A673 (cell line): ENCODE data around the gene AGBL3. TPM values are rescaled to one million over a fixed set of nuclear protein-coding genes. Genes with fewer than 3 reads are reported as not detected.

Source experiments
- BruUV-seq: library from RNA; stranded (reverse); fragments of 400-500 nt; replicated peaks from 2 replicates; lab custom pipeline; 2021; lab: Mats Ljungman, UMichigan
- CTCF ChIA-PET: fragments of 300-600 bp; sonication (Branson Sonifier 250); formaldehyde crosslinking; loops from one replicate; lab custom pipeline; 2022; ENCODE audit warnings: antibody characterized with exemption; lab: Charles Lee
- POLR2A ChIA-PET: fragments of 300-600 bp; sonication (Branson Sonifier 250); formaldehyde crosslinking; loops from one replicate; lab custom pipeline; 2022; ENCODE audit warnings: antibody characterized with exemption; ENCODE audit not compliant: low non-redundant PET; lab: Charles Lee
- DNase-seq: peaks from one replicate; pipeline ENCODE4 v3.0.0-alpha.2; 2015; ENCODE audit warnings: low spot score
- H3K27ac ChIP-seq: fragments of 200-600 bp; sonication (generic); 2 replicates; pipeline ENCODE4 v1.5.1; 2016; ENCODE audit warnings: mixed run types, low read depth, mild to moderate bottlenecking, mixed read lengths, antibody characterized with exemption, low read length; ENCODE audit not compliant: poor library complexity, severe bottlenecking
- H3K27me3 ChIP-seq: fragments of 200-600 bp; sonication (generic); replicated peaks from 2 replicates; pipeline ENCODE4 v1.6.1; 2017; ENCODE audit warnings: mixed run types, low read depth, mild to moderate bottlenecking, mixed read lengths, antibody characterized with exemption, low read length; ENCODE audit not compliant: insufficient read depth, poor library complexity
- H3K36me3 ChIP-seq: fragments of 200-600 bp; sonication (generic); 2 replicates; pipeline ENCODE4 v1.6.1; 2016; ENCODE audit warnings: mixed run types, mild to moderate bottlenecking, mixed read lengths, antibody characterized with exemption, low read length; ENCODE audit not compliant: insufficient read depth, poor library complexity, severe bottlenecking
- H3K4me1 ChIP-seq: fragments of 200-600 bp; sonication (generic); 2 replicates; pipeline ENCODE4 v1.6.1; 2017; ENCODE audit warnings: mixed run types, mild to moderate bottlenecking, mixed read lengths, antibody characterized with exemption, low read length; ENCODE audit not compliant: insufficient read depth, poor library complexity, severe bottlenecking
- H3K4me3 ChIP-seq: fragments of 200-600 bp; sonication (generic); 2 replicates; pipeline ENCODE4 v1.5.1; 2016; ENCODE audit warnings: low read depth, mixed run types, mild to moderate bottlenecking, mixed read lengths, low read length; ENCODE audit not compliant: poor library complexity, severe bottlenecking
- H3K9me3 ChIP-seq: fragments of 200-600 bp; sonication (generic); 2 replicates; pipeline ENCODE4 v1.6.1; 2016; ENCODE audit warnings: mixed run types, low read depth, mild to moderate bottlenecking, mixed read lengths, antibody characterized with exemption, low read length; ENCODE audit not compliant: poor library complexity, severe bottlenecking
- EZH2 ChIP-seq: fragments of 200-600 bp; sonication (generic); IDR thresholded peaks from 2 replicates; pipeline ENCODE4 v1.6.1; 2017; ENCODE audit warnings: borderline replicate concordance, low read depth, mild to moderate bottlenecking, mixed read lengths, antibody characterized with exemption, low read length; ENCODE audit not compliant: poor library complexity, severe bottlenecking
- intact Hi-C: fragments of 100-400 bp; cut with micrococcal nuclease; formaldehyde crosslinking; loops from one replicate; pipeline ENCODE4 v1.10.0; 2022; ENCODE audit not compliant: unreplicated experiment
- total RNA-seq: library from RNA; stranded (reverse); gene quantifications from 2 replicates; pipeline ENCODE4 v1.2.3, GENCODE V29; 2021
- TF ChIP-seq, protein P1 (sequence below): fragments of 300-800, 200-600 bp; sonication (generic); conservative IDR thresholded peaks from 2 replicates; pipeline ENCODE4 v1.5.1; 2017; ENCODE audit warnings: low read depth, mild to moderate bottlenecking, antibody characterized with exemption, low read length, moderate library complexity, mixed read lengths

AGBL3 gene
- total RNA-seq, 1 experiment from 2014 or later, result 2.9 TPM

GRCh38 chr7:135076882-135077281, 90.6 kb downstream of the AGBL3 start:
- TF ChIP-seq EZH2, result no peak
- TF ChIP-seq, protein P1, sequence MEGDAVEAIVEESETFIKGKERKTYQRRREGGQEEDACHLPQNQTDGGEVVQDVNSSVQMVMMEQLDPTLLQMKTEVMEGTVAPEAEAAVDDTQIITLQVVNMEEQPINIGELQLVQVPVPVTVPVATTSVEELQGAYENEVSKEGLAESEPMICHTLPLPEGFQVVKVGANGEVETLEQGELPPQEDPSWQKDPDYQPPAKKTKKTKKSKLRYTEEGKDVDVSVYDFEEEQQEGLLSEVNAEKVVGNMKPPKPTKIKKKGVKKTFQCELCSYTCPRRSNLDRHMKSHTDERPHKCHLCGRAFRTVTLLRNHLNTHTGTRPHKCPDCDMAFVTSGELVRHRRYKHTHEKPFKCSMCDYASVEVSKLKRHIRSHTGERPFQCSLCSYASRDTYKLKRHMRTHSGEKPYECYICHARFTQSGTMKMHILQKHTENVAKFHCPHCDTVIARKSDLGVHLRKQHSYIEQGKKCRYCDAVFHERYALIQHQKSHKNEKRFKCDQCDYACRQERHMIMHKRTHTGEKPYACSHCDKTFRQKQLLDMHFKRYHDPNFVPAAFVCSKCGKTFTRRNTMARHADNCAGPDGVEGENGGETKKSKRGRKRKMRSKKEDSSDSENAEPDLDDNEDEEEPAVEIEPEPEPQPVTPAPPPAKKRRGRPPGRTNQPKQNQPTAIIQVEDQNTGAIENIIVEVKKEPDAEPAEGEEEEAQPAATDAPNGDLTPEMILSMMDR, result no peak
- no TSS peak for BruUV-seq
- Histone ChIP-seq H3K4me1 (no peaks in the 10 kb centered on the region), H3K27me3 (no peaks in the 10 kb centered on the region), H3K36me3 (no peaks in the 10 kb centered on the region), H3K27ac (no peak overlapping the region), H3K4me3 (no peak overlapping the region), H3K9me3 (no peaks in the 10 kb centered on the region)
- DNase-seq, result no peak
- intact Hi-C loops, result no loop called here
- ChIA-PET POLR2A (no interaction called here), CTCF (no interaction called here)

- TF ChIP-seq EZH2, result no peak
- TF ChIP-seq, protein P1, result no peak
- H3K36me3 ChIP-seq, result no peaks in the 10 kb centered on the region
- H3K4me1 ChIP-seq, result no peaks in the 10 kb centered on the region
- ChIA-PET POLR2A (no interaction called here), CTCF (no interaction called here)
- no peaks in the 10 kb centered on the region for H3K9me3 ChIP-seq
- no peaks in the 10 kb centered on the region for H3K27me3 ChIP-seq
- H3K27ac ChIP-seq, result no peak overlapping the region
- intact Hi-C loops, result no loop called here
- no peak for DNase-seq
- no peak overlapping the region for H3K4me3 ChIP-seq
- BruUV-seq, result no TSS peak
These were observed 91.3 kb downstream of the AGBL3 start for GRCh38 chr7:135077642-135078041.

DNA sequence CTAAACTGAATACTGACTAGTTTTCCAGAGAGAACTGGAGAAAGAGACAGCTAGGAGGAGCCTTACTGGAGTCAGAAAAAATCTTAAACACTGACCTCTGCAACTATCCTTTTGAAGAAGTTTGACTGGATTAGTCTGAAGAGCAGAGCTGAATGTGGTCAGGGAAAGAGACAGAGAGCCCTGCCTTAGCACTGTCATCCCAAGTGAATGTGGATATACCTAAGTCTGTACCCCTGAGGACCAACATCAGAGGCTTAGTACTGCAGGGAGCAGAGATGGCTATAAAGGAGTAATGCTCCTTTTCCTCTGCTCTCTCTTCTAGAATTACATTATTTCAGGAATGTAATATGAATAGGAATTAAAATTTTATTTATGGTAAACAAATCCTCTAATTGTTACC, 91.7 kb downstream of the AGBL3 start:
- Histone ChIP-seq H3K36me3 (no peaks in the 10 kb centered on the region), H3K4me3 (no peak overlapping the region), H3K27ac (no peak overlapping the region), H3K9me3 (no peaks in the 10 kb centered on the region), H3K27me3 (no peaks in the 10 kb centered on the region), H3K4me1 (no peaks in the 10 kb centered on the region)
- ChIA-PET CTCF (no interaction called here), POLR2A (no interaction called here)
- intact Hi-C loops, result no loop called here
- DNase-seq, result no peak
- no peak for TF ChIP-seq EZH2
- TF ChIP-seq, protein P1, result no peak
- no TSS peak for BruUV-seq
